ENCODE results near the gene C16orf78. TPM values are rescaled to one million over a fixed set of nuclear protein-coding genes. Genes with fewer than 3 reads are reported as not detected.

C16orf78 gene
- total RNA-seq, 1 donor from 2014 or later = not detected

GRCh38 chr16:49431040-49431439, 57.4 kb downstream of the C16orf78 start:
- Histone ChIP-seq H3K27ac (no peak overlapping the region), H3K4me1 (no peaks in the 10 kb centered on the region), H3K4me3 (no peak overlapping the region), H3K9me3 (no peaks in the 10 kb centered on the region), H3K36me3 (no peaks in the 10 kb centered on the region), H3K27me3 (no peaks in the 10 kb centered on the region)
- intact Hi-C loops (cut with DNase I) = no loop called here
- no peak for DNase-seq (ENCODE audit: extremely low spot score in 2 of 2)
- TF ChIP-seq CTCF (IDR thresholded peaks at IDR 0.05) (no peak), POLR2AphosphoS5 (IDR thresholded peaks at IDR 0.05; ENCODE audit: insufficient read depth in 1 of 2, low read depth in 1 of 2) (no peak), POLR2A (IDR thresholded peaks at IDR 0.05) (no peak)

- Histone ChIP-seq H3K4me1 (no peaks in the 10 kb centered on the region), H3K27me3 (no peaks in the 10 kb centered on the region), H3K9me3 (no peaks in the 10 kb centered on the region), H3K4me3 (no peak overlapping the region), H3K27ac (no peak overlapping the region), H3K36me3 (no peaks in the 10 kb centered on the region)
- no peak for TF ChIP-seq CTCF (IDR thresholded peaks at IDR 0.05)
- TF ChIP-seq POLR2AphosphoS5 (IDR thresholded peaks at IDR 0.05; ENCODE audit: insufficient read depth in 1 of 2, low read depth in 1 of 2) = no peak
- no peak for TF ChIP-seq POLR2A (IDR thresholded peaks at IDR 0.05)
- no peak for DNase-seq (ENCODE audit: extremely low spot score in 2 of 2)
- intact Hi-C loops (cut with DNase I) = no loop called here
Observed at GRCh38 chr16:49431591-49432290, 58.1 kb downstream of the C16orf78 start.

- H3K4me1 ChIP-seq = no peaks in the 10 kb centered on the region
- H3K4me3 ChIP-seq = no peak overlapping the region
- H3K9me3 ChIP-seq = no peaks in the 10 kb centered on the region
- no peaks in the 10 kb centered on the region for H3K27me3 ChIP-seq
- H3K27ac ChIP-seq = no peak overlapping the region
- no peaks in the 10 kb centered on the region for H3K36me3 ChIP-seq
- DNase-seq (ENCODE audit: extremely low spot score in 2 of 2) = no peak
- TF ChIP-seq CTCF (IDR thresholded peaks at IDR 0.05) (no peak), POLR2AphosphoS5 (IDR thresholded peaks at IDR 0.05; ENCODE audit: insufficient read depth in 1 of 2, low read depth in 1 of 2) (no peak), POLR2A (IDR thresholded peaks at IDR 0.05) (no peak)
- intact Hi-C loops (cut with DNase I) = no loop called here
Observed at GRCh38 chr16:49434733-49435132, 61.1 kb downstream of the C16orf78 start.

GRCh38 chr16:49436181-49436580, 62.6 kb downstream of the C16orf78 start:
- intact Hi-C loops (cut with DNase I) = no loop called here
- Histone ChIP-seq H3K36me3 (no peaks in the 10 kb centered on the region), H3K4me1 (no peaks in the 10 kb centered on the region), H3K4me3 (no peak overlapping the region), H3K27me3 (no peaks in the 10 kb centered on the region), H3K27ac (no peak overlapping the region), H3K9me3 (no peaks in the 10 kb centered on the region)
- no peak for TF ChIP-seq CTCF (IDR thresholded peaks at IDR 0.05)
- no peak for TF ChIP-seq POLR2A (IDR thresholded peaks at IDR 0.05)
- no peak for TF ChIP-seq POLR2AphosphoS5 (IDR thresholded peaks at IDR 0.05; ENCODE audit: insufficient read depth in 1 of 2, low read depth in 1 of 2)
- DNase-seq (ENCODE audit: extremely low spot score in 2 of 2) = no peak

GRCh38 chr16:49437344-49437743, 63.7 kb downstream of the C16orf78 start:
- Histone ChIP-seq H3K9me3 (no peaks in the 10 kb centered on the region), H3K27me3 (no peaks in the 10 kb centered on the region), H3K4me3 (no peak overlapping the region), H3K27ac (no peak overlapping the region), H3K4me1 (no peaks in the 10 kb centered on the region), H3K36me3 (no peaks in the 10 kb centered on the region)
- intact Hi-C loops (cut with DNase I) = no loop called here
- no peak for DNase-seq (ENCODE audit: extremely low spot score in 2 of 2)
- TF ChIP-seq POLR2AphosphoS5 (IDR thresholded peaks at IDR 0.05; ENCODE audit: insufficient read depth in 1 of 2, low read depth in 1 of 2) (no peak), POLR2A (IDR thresholded peaks at IDR 0.05) (no peak), CTCF (IDR thresholded peaks at IDR 0.05) (no peak)

Measured in vagina (tissue), 2 donors.